HG02588 (cell line): ENCODE measurements around the gene WDR13.
"Not testable (repeated sequence)": the region's sequence is repeated elsewhere in the genome, so short reads cannot be mapped to it uniquely, and the experiment has no call there.

ENCODE experiments used
- ATAC-seq: cut with Tn5 transposase; IDR thresholded peaks from one replicate; pipeline ENCODE4 v1.9.1; 2021; ENCODE audit warnings: mild to moderate bottlenecking, moderate library complexity; ENCODE audit not compliant: unreplicated experiment

WDR13 gene

DNA sequence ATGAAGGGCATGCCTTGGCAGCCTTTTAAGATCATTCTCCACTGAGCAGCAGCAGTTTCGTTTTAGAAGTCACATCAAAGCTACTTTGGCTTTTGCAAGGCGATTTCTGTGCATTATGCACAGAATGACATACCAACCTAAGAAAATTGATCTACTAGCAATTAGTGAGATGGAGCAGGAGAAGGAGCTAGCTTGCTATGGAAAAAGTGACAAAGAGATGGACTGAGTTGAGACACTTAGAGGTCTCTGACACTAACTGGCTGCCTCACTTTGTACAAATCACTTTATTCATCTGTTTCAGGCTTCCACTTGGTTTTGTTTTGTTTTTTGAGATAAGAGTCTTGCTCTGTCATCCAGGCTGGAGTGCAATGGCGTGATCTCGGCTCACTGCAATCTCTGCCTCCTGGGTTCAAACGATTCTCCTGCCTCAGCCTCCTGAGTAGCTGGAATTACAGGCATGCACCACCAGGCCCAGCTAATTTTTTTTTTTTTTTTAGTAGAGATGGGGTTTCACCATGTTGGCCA, 54.8 kb downstream of the WDR13 start:
- ATAC-seq = not testable (repeated sequence)

DNA sequence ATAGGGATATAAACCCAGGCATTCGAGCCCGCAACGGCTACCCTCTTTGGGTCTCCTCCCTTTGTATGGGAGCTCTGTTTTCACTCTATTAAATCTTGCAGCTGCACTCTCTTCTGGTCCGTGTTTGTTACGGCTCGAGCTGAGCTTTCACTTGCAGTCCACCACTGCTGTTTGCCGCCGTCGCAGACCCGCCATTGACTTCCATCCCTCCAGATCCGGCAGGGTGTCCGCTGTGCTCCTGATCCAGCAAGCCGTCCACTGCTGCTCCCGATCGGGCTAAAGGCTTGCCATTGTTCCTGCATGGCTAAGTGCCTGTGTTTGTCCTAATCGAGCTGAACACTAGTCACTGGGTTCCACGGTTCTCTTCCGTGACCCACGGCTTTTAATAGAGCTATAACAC, 57.5 kb downstream of the WDR13 start:
- not testable (repeated sequence) for ATAC-seq
